SK-N-SH (cell line): Measurements from ENCODE around the gene TMEM184A. TPM values are rescaled to one million over a fixed set of nuclear protein-coding genes. Genes with fewer than 3 reads are reported as not detected.

ENCODE experiments used
- CTCF ChIA-PET: fragments of 300-600, 350-600 bp; formaldehyde crosslinking; extraction: SDS; loops from one replicate; lab custom pipeline; 2021; lab: Yijun Ruan, JAX
- POLR2A ChIA-PET: fragments of 350-600 bp; sonication (Branson Sonifier 250); formaldehyde crosslinking; extraction: SDS; loops from one replicate; lab custom pipeline; 2020; ENCODE audit warnings: antibody characterized with exemption, inconsistent platforms; lab: Yijun Ruan, JAX
- DNase-seq: peaks from one replicate; pipeline ENCODE4 v3.0.0; 2012
- H2AFZ ChIP-seq: fragments of 200-600 bp; sonication (generic); 2 replicates; pipeline ENCODE4 v1.8.1; 2016; ENCODE audit warnings: antibody characterized with exemption, mild to moderate bottlenecking, low read depth
- H3F3A ChIP-seq: fragments of 200-600 bp; sonication (generic); replicated peaks from 2 replicates; pipeline ENCODE3; 2016; ENCODE audit warnings: antibody characterized with exemption, mild to moderate bottlenecking; ENCODE audit not compliant: insufficient read depth
- H3K27ac ChIP-seq, 2 experiments: fragments of 200-500 bp in 1 of 2; fragments of 200-600 bp in 1 of 2; sonication (Bioruptor generic) in 1 of 2; sonication (generic), shearing (Covaris generic) in 1 of 2; 2 replicates each; pipeline versions ENCODE4 v1.5.1 to v1.6.1; 2014 to 2016; ENCODE audit warnings: low read depth in 2 of 2, inconsistent platforms in 1 of 2, low read length in 1 of 2, mild to moderate bottlenecking in 1 of 2, mixed read lengths in 1 of 2
- H3K27me3 ChIP-seq: fragments of 200-600 bp; sonication (generic), shearing (Covaris generic); 2 replicates; pipeline ENCODE4 v1.6.1; 2016; ENCODE audit warnings: mixed run types; ENCODE audit not compliant: insufficient read depth
- H3K36me3 ChIP-seq, 2 experiments: fragments of 200-500 bp in 1 of 2; fragments of 200-600 bp in 1 of 2; sonication (Bioruptor generic) in 1 of 2; sonication (generic) in 1 of 2; replicated peaks in 1 of 2; 2 replicates each; pipeline versions ENCODE3 to v1.5.1; 2014 to 2016; ENCODE audit warnings: low read length in 1 of 2, mild to moderate bottlenecking in 1 of 2; ENCODE audit not compliant: insufficient read depth in 2 of 2, control insufficient read depth in 1 of 2
- H3K4me1 ChIP-seq, 2 experiments: fragments of 200-500 bp in 1 of 2; fragments of 200-600 bp in 1 of 2; sonication (Bioruptor generic) in 1 of 2; sonication (generic), shearing (Covaris generic) in 1 of 2; 2 replicates each; pipeline versions ENCODE4 v1.5.1 to v1.6.1; 2014 to 2016; ENCODE audit warnings: low read depth in 1 of 2, low read length in 1 of 2, mixed run types in 1 of 2; ENCODE audit not compliant: insufficient read depth in 2 of 2, control insufficient read depth in 1 of 2
- H3K4me2 ChIP-seq: fragments of 200-600 bp; sonication (generic), shearing (Covaris generic); 2 replicates; pipeline ENCODE4 v1.6.1; 2017; ENCODE audit warnings: mixed run types
- H3K4me3 ChIP-seq, 2 experiments: fragments of 200-500 bp in 1 of 2; fragments of 200-600 bp in 1 of 2; sonication (Bioruptor generic) in 1 of 2; sonication (generic), shearing (Covaris generic) in 1 of 2; 2 replicates each; pipeline versions ENCODE4 v1.5.1 to v1.8.1; 2014 to 2016; ENCODE audit warnings: low read depth in 2 of 2, inconsistent platforms in 1 of 2, low read length in 1 of 2, mild to moderate bottlenecking in 1 of 2, mixed read lengths in 1 of 2, moderate library complexity in 1 of 2
- H3K79me2 ChIP-seq: fragments of 200-600 bp; sonication (generic); 2 replicates; pipeline ENCODE4 v1.8.1; 2017; ENCODE audit warnings: mild to moderate bottlenecking; ENCODE audit not compliant: insufficient read depth
- H3K9ac ChIP-seq: fragments of 200-600 bp; sonication (generic); 2 replicates; pipeline ENCODE4 v1.6.1; 2017; ENCODE audit warnings: mixed run types
- H3K9me2 ChIP-seq: fragments of 200-600 bp; sonication (generic); 2 replicates; pipeline ENCODE4 v1.6.1; 2017; ENCODE audit warnings: mixed run types
- H3K9me3 ChIP-seq: fragments of 200-600 bp; sonication (generic); 2 replicates; pipeline ENCODE4 v1.6.1; 2017; ENCODE audit warnings: mixed run types, mild to moderate bottlenecking, moderate library complexity
- H4K20me1 ChIP-seq: fragments of 200-600 bp; sonication (generic); 2 replicates; pipeline ENCODE4 v1.6.1; 2017; ENCODE audit warnings: mild to moderate bottlenecking, mixed run types; ENCODE audit not compliant: insufficient read depth
- CTCF ChIP-seq: fragments of 200-600 bp; sonication (generic); IDR thresholded peaks from 2 replicates; pipeline ENCODE4 v1.6.1; 2017; ENCODE audit warnings: antibody characterized with exemption, mild to moderate bottlenecking, moderate library complexity
- ELF1 ChIP-seq: IDR thresholded peaks from 2 replicates; pipeline ENCODE4 v1.4.0; 2012
- EP300 ChIP-seq, 2 experiments: IDR thresholded peaks; 2 replicates each; pipeline versions ENCODE4 v1.4.0 to v1.6.1; 2012; ENCODE audit warnings: borderline replicate concordance in 1 of 2, low read depth in 1 of 2, low read length in 1 of 2
- FOSL2 ChIP-seq: IDR thresholded peaks from 2 replicates; pipeline ENCODE4 v1.4.0; 2012; ENCODE audit warnings: low read depth, mild to moderate bottlenecking, moderate library complexity, borderline replicate concordance
- FOXM1 ChIP-seq: IDR thresholded peaks from 2 replicates; pipeline ENCODE4 v1.4.0; 2012; ENCODE audit warnings: low read depth, mild to moderate bottlenecking
- GABPA ChIP-seq: IDR thresholded peaks from 2 replicates; pipeline ENCODE4 v1.4.0; 2012; ENCODE audit warnings: low read depth, mild to moderate bottlenecking
- GATA2 ChIP-seq: sonication (generic); formaldehyde crosslinking; IDR thresholded peaks from 2 replicates; pipeline ENCODE4 v1.5.0; 2020; ENCODE audit warnings: mild to moderate bottlenecking, missing genetic modification reagents
- JUND ChIP-seq: IDR thresholded peaks from 2 replicates; pipeline ENCODE4 v1.4.0; 2012
- PBX3 ChIP-seq: IDR thresholded peaks from 2 replicates; pipeline ENCODE4; 2012
- RAD21 ChIP-seq: IDR thresholded peaks from 2 replicates; pipeline ENCODE4 v1.6.1; 2012; ENCODE audit warnings: mild to moderate bottlenecking, low read length
- REST ChIP-seq: IDR thresholded peaks from 2 replicates; pipeline ENCODE4 v1.6.1; 2012; ENCODE audit warnings: mild to moderate bottlenecking, low read depth, low read length, moderate library complexity
- RFX5 ChIP-seq: IDR thresholded peaks from 2 replicates; pipeline ENCODE4 v1.6.1; 2012; ENCODE audit warnings: mild to moderate bottlenecking, improper control_type of control experiment, low read length
- RXRA ChIP-seq: IDR thresholded peaks from 2 replicates; pipeline ENCODE4 v1.4.0; 2012; ENCODE audit warnings: low read depth, mild to moderate bottlenecking, borderline replicate concordance
- TAF1 ChIP-seq: IDR thresholded peaks from 2 replicates; pipeline ENCODE4 v1.6.1; 2012; ENCODE audit warnings: low read depth, mild to moderate bottlenecking, low read length, moderate library complexity, borderline replicate concordance
- TCF12 ChIP-seq: IDR thresholded peaks from 2 replicates; pipeline ENCODE4 v1.4.0; 2012
- TEAD4 ChIP-seq: IDR thresholded peaks from 2 replicates; pipeline ENCODE4 v1.4.0; 2012; ENCODE audit warnings: mild to moderate bottlenecking, borderline replicate concordance; ENCODE audit not compliant: insufficient read depth
- YY1 ChIP-seq: IDR thresholded peaks from 2 replicates; pipeline ENCODE4 v1.4.0; 2012; ENCODE audit warnings: low read depth, mild to moderate bottlenecking
- ZBTB33 ChIP-seq: IDR thresholded peaks from 2 replicates; pipeline ENCODE4 v1.4.0; 2012; ENCODE audit warnings: low read depth, borderline replicate concordance
- WGBS: methylation state at CpG from one replicate; pipeline ENCODE4 v1.1.6; 2017; ENCODE audit warnings: low lambda C conversion rate; 5-methylcytosine and 5-hydroxymethylcytosine counted together
- polyA plus RNA-seq, 3 experiments: library from polyadenylated mRNA; depleted of rRNA; stranded (reverse); fragments of >200 nt; gene quantifications; 2 replicates each; pipeline ENCODE4 v1.2.3, GENCODE V29; 2012

Gene TMEM184A
- polyA plus RNA-seq, 1 of the 3 experiments (the other 2 are of a cell fraction) = 1.5 TPM

GRCh38 chr7:1560620-1561031, 4.6 kb upstream of the TMEM184A start:
- DNase-seq = peak; percentile 37
- WGBS = 82% methylated on average over 11 of the region's 13 CpGs
- H3K9ac ChIP-seq = no peak overlapping the region
- H3F3A ChIP-seq = no peaks in the 10 kb centered on the region
- no peak overlapping the region for H3K4me3 ChIP-seq
- ChIA-PET CTCF (interaction anchor here (0.6 to 1.5 kb wide), 3 partner anchors 9 to 86 kb away, joined by 3 read pairs; partner anchors contain the start of gene PSMG3), POLR2A (no interaction called here)
- H3K9me3 ChIP-seq = no peaks in the 10 kb centered on the region
- no peaks in the 10 kb centered on the region for H3K27me3 ChIP-seq
- TF ChIP-seq YY1 (no peak), ZBTB33 (no peak), FOXM1 (no peak), TCF12 (no peak)
- H4K20me1 ChIP-seq = no peaks in the 10 kb centered on the region
- H2AFZ ChIP-seq = no peak overlapping the region
- no peaks in the 10 kb centered on the region for H3K79me2 ChIP-seq
- no peaks in the 10 kb centered on the region for H3K36me3 ChIP-seq
- H3K4me1 ChIP-seq = peaks cover 6 to 7% of the 10 kb centered on the region in 2 experiments; a peak in 3 of 4 replicates
- no peak overlapping the region for H3K4me2 ChIP-seq
- no peaks in the 10 kb centered on the region for H3K9me2 ChIP-seq
- no peak overlapping the region for H3K27ac ChIP-seq

- Histone ChIP-seq H3K79me2 (no peaks in the 10 kb centered on the region), H3K27ac (no peak overlapping the region), H3K9me2 (no peaks in the 10 kb centered on the region), H4K20me1 (no peaks in the 10 kb centered on the region), H3K4me1 (peaks cover 14% of the 10 kb centered on the region in 2 experiments; a peak in 3 of 4 replicates), H3K4me3 (no peak overlapping the region), H3K9ac (no peak overlapping the region), H2AFZ (no peak overlapping the region), H3K27me3 (no peaks in the 10 kb centered on the region), H3K4me2 (no peak overlapping the region), H3K9me3 (no peaks in the 10 kb centered on the region), H3F3A (no peaks in the 10 kb centered on the region), H3K36me3 (no peaks in the 10 kb centered on the region)
- 78% methylated on average over 13 of the region's 28 CpGs for WGBS
- DNase-seq = peak; percentile 49
- ChIA-PET POLR2A (no interaction called here), CTCF (interaction anchor here (0.6 to 1.5 kb wide), 5 partner anchors 10 to 86 kb away, joined by 3 to 4 read pairs (median 3); partner anchors contain the start of gene PSMG3)
- no peak for TF ChIP-seq JUND
- no peak for TF ChIP-seq TCF12
- TF ChIP-seq RXRA = no peak
- TF ChIP-seq REST = no peak
- TF ChIP-seq FOSL2 = no peak
- no peak for TF ChIP-seq TEAD4
- no peak for TF ChIP-seq EP300 (IDR thresholded peaks at IDR 0.05; ENCODE audit: borderline replicate concordance in 1 of 2, low read depth in 1 of 2, low read length in 1 of 2)
- TF ChIP-seq RAD21 = no peak
- no peak for TF ChIP-seq RFX5
- TF ChIP-seq CTCF = no peak
- no peak for TF ChIP-seq GATA2
- TF ChIP-seq TAF1 = no peak
- TF ChIP-seq GABPA = no peak
- TF ChIP-seq PBX3 = no peak
- TF ChIP-seq ELF1 = no peak
Measured at GRCh38 chr7:1559626-1560590, 3.9 kb upstream of the TMEM184A start.
